Measurements from ENCODE around the gene ANG. TPM values are rescaled to one million over a fixed set of nuclear protein-coding genes. Genes with fewer than 3 reads are reported as not detected.
"Not testable (repeated sequence)": the region's sequence is repeated elsewhere in the genome, so short reads cannot be mapped to it uniquely, and the experiment has no call there.

The ANG gene
- total and polyA plus RNA-seq, 2 of the 8 experiments (the other 6 are each of a cell fraction or from before 2014, with no cell fraction given) = 2.2 to 4.6 TPM

DNA sequence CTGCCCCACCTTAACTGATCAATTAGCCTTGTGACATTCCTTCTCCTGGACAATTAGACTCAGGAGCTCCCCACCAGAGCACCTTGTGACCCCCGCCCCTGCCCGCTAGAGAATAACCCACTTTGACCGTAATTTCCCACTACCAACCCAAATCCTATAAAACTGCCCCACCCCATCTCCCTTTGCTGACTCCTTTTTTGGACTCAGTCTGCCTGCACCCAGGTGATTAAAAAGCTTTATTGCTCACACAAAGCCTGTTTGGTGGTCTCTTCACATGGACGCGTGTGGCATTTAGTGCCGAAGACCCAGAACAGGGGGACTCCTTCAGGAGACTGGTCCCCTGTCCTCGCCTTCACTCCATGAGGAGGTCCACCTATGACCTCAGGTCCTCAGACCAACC, 12.4 kb downstream of the ANG start:
- H2BK120ac ChIP-seq (replicated peaks; ENCODE audit: low read depth, low read length); H3K14ac ChIP-seq (ENCODE audit: insufficient read length); H3K4ac ChIP-seq (replicated peaks; ENCODE audit: insufficient read length, low read depth, low read length); H3K79me1 ChIP-seq (ENCODE audit: low read depth, low read length); H3K4me2 ChIP-seq (ENCODE audit: insufficient read depth in 1 of 2, low read depth in 2 of 2, low read length in 2 of 2); H3K27me3 ChIP-seq (replicated peaks in 1 of 4; ENCODE audit: control insufficient read depth in 3 of 4, extremely low read depth in 1 of 4, insufficient read depth in 3 of 4, low read length in 3 of 4); H2BK5ac ChIP-seq (ENCODE audit: low read depth, low read length); H2BK15ac ChIP-seq (ENCODE audit: low read length); H3K9ac ChIP-seq (replicated peaks in 1 of 4; ENCODE audit: extremely low read depth in 1 of 4, low read depth in 3 of 4, low read length in 3 of 4); H3K23ac ChIP-seq (ENCODE audit: insufficient read length); H2AFZ ChIP-seq (ENCODE audit: low read length); H3K18ac ChIP-seq (ENCODE audit: extremely low read depth, low read length); H3K27ac ChIP-seq (ENCODE audit: low read depth, low read length); H3K23me2 ChIP-seq (ENCODE audit: low read depth, low read length); DNase-seq (ENCODE audit: low read depth in 1 of 2, low spot score in 2 of 2); H2BK12ac ChIP-seq (ENCODE audit: low read depth, low read length); H2BK20ac ChIP-seq (ENCODE audit: low read length); H4K20me1 ChIP-seq (replicated peaks in 1 of 2; ENCODE audit: control insufficient read depth in 1 of 2, insufficient read depth in 2 of 2, low read length in 2 of 2); FAIRE-seq; H4K8ac ChIP-seq (ENCODE audit: extremely low read depth, insufficient read depth, low read length); H3K4me3 ChIP-seq (ENCODE audit: extremely low read depth in 1 of 4, insufficient read depth in 2 of 4, low read depth in 3 of 4, low read length in 4 of 4); H4K5ac ChIP-seq (ENCODE audit: insufficient read length, low read depth, low read length); H2AK5ac ChIP-seq (ENCODE audit: low read depth, low read length); H3K79me2 ChIP-seq (ENCODE audit: control insufficient read depth in 1 of 2, insufficient read depth in 2 of 2, low read length in 2 of 2); H3K4me1 ChIP-seq (replicated peaks in 1 of 4; ENCODE audit: control insufficient read depth in 3 of 4, insufficient read depth in 4 of 4, low read length in 3 of 4); H4K91ac ChIP-seq (replicated peaks; ENCODE audit: insufficient read length, low read length); POLR2A ChIA-PET (ENCODE audit: partially characterized antibody); H3K56ac ChIP-seq (replicated peaks; ENCODE audit: insufficient read length, low read depth, low read length): not testable (repeated sequence)
- CTCF ChIA-PET (ENCODE audit: partially characterized antibody) = interaction anchor here (0.7 to 2.1 kb wide), 8 partner anchors 57 to 172 kb away, joined by 3 to 14 read pairs (median 6); no protein-coding TSS in a partner anchor
- peaks cover 21 to 22% of the 10 kb centered on the region in 2 experiments for H3K9me3 ChIP-seq (ENCODE audit: insufficient read depth in 2 of 2, low read depth in 1 of 2, low read length in 1 of 2)
- WGBS, 2 experiments (ENCODE audit: extremely low coverage in 1 of 2, insufficient coverage in 1 of 2, insufficient read length in 1 of 2, insufficient replicate concordance in 2 of 2, low coverage in 1 of 2, low lambda C conversion rate in 2 of 2, missing lambda C conversion rate in 1 of 2) = 95% methylated on average over 7 of the region's 7 CpGs; no CpG with 5 or more reads in 1 of the 2 experiments
- peaks cover 0 to 12% (median 0%) of the 10 kb centered on the region in 4 experiments; a peak in 3 of 8 replicates for H3K36me3 ChIP-seq (ENCODE audit: control insufficient read depth in 2 of 4, insufficient read depth in 4 of 4, low read length in 3 of 4)
